ENCODE measurements around the gene BIK. TPM values are rescaled to one million over a fixed set of nuclear protein-coding genes. Genes with fewer than 3 reads are reported as not detected.
"Not testable (repeated sequence)": the region's sequence is repeated elsewhere in the genome, so short reads cannot be mapped to it uniquely, and the experiment has no call there.

Gene BIK
- total RNA-seq, 1 experiment from 2014 or later = 43.1 TPM

GRCh38 chr22:43142880-43143562 lies 32.5 kb downstream of the BIK start, which contains the start of gene MCAT:
Gene MCAT (minus strand): TSS chr22:43143398. CDS start chr22:43143348, 50 bp downstream.
- H3K4me1 Mint-ChIP-seq (ENCODE audit: low read depth, unreplicated experiment) = no peaks in the 10 kb centered on the region
- intact Hi-C loops (cut with micrococcal nuclease; ENCODE audit: unreplicated experiment) = no loop called here
- CTCF ChIA-PET = no interaction called here
- H3K36me3 Mint-ChIP-seq (ENCODE audit: insufficient read depth, unreplicated experiment) = peaks cover 46% of the 10 kb centered on the region
- no peaks in the 10 kb centered on the region for H3K27me3 Mint-ChIP-seq (ENCODE audit: unreplicated experiment)
- H3K27ac Mint-ChIP-seq (ENCODE audit: unreplicated experiment) = peak within 1 kb of the TSS; percentile 83
- peak within 1 kb of the TSS; percentile 94 for H3K4me3 Mint-ChIP-seq (ENCODE audit: low read depth, unreplicated experiment)
- H3K9me3 Mint-ChIP-seq (ENCODE audit: low read depth, unreplicated experiment) = no peaks in the 10 kb centered on the region
- TF ChIP-seq CTCF (IDR thresholded peaks at IDR 0.05; ENCODE audit: unreplicated experiment) = no peak
- TSS peak; percentile 47 for BruUV-seq (replicated peaks)
- DNase-seq = peak; percentile 89

GRCh38 chr22:43144949-43145348 lies 34.4 kb downstream of the BIK start:
- Mint-ChIP-seq H3K27me3 (ENCODE audit: unreplicated experiment) (no peaks in the 10 kb centered on the region), H3K27ac (ENCODE audit: unreplicated experiment) (no peak overlapping the region), H3K9me3 (ENCODE audit: low read depth, unreplicated experiment) (no peaks in the 10 kb centered on the region), H3K4me1 (ENCODE audit: low read depth, unreplicated experiment) (no peaks in the 10 kb centered on the region), H3K4me3 (ENCODE audit: low read depth, unreplicated experiment) (no peak overlapping the region), H3K36me3 (ENCODE audit: insufficient read depth, unreplicated experiment) (peaks cover 31% of the 10 kb centered on the region)
- intact Hi-C loops (cut with micrococcal nuclease; ENCODE audit: unreplicated experiment) = no loop called here
- CTCF ChIA-PET = no interaction called here
- no TSS peak for BruUV-seq (replicated peaks)
- TF ChIP-seq CTCF (IDR thresholded peaks at IDR 0.05; ENCODE audit: unreplicated experiment) = no peak
- no peak for DNase-seq

GRCh38 chr22:43145371-43145770 lies 34.8 kb downstream of the BIK start:
- BruUV-seq (replicated peaks); H3K4me1 Mint-ChIP-seq (ENCODE audit: low read depth, unreplicated experiment); H3K27me3 Mint-ChIP-seq (ENCODE audit: unreplicated experiment); intact Hi-C loops (cut with micrococcal nuclease; ENCODE audit: unreplicated experiment); H3K9me3 Mint-ChIP-seq (ENCODE audit: low read depth, unreplicated experiment); H3K4me3 Mint-ChIP-seq (ENCODE audit: low read depth, unreplicated experiment); DNase-seq; H3K27ac Mint-ChIP-seq (ENCODE audit: unreplicated experiment): not testable (repeated sequence)
- CTCF ChIA-PET = interaction anchor here (0.7 kb wide), 1 partner anchor 40 kb away, joined by 3 read pairs; no protein-coding TSS in a partner anchor
- peaks cover 30% of the 10 kb centered on the region for H3K36me3 Mint-ChIP-seq (ENCODE audit: insufficient read depth, unreplicated experiment)

GRCh38 chr22:43146332-43146731 lies 35.8 kb downstream of the BIK start:
- H3K27me3 Mint-ChIP-seq (ENCODE audit: unreplicated experiment); H3K9me3 Mint-ChIP-seq (ENCODE audit: low read depth, unreplicated experiment); H3K4me1 Mint-ChIP-seq (ENCODE audit: low read depth, unreplicated experiment); intact Hi-C loops (cut with micrococcal nuclease; ENCODE audit: unreplicated experiment); BruUV-seq (replicated peaks); H3K27ac Mint-ChIP-seq (ENCODE audit: unreplicated experiment); H3K4me3 Mint-ChIP-seq (ENCODE audit: low read depth, unreplicated experiment); DNase-seq: not testable (repeated sequence)
- peaks cover 35% of the 10 kb centered on the region for H3K36me3 Mint-ChIP-seq (ENCODE audit: insufficient read depth, unreplicated experiment)
- CTCF ChIA-PET = interaction anchor here (0.7 kb wide), 4 partner anchors 33 to 492 kb away, joined by 3 to 8 read pairs (median 6); no protein-coding TSS in a partner anchor

GRCh38 chr22:43147821-43148220 lies 37.3 kb downstream of the BIK start:
- Mint-ChIP-seq H3K36me3 (ENCODE audit: insufficient read depth, unreplicated experiment) (peaks cover 39% of the 10 kb centered on the region), H3K27me3 (ENCODE audit: unreplicated experiment) (no peaks in the 10 kb centered on the region), H3K27ac (ENCODE audit: unreplicated experiment) (no peak overlapping the region), H3K4me3 (ENCODE audit: low read depth, unreplicated experiment) (no peak overlapping the region), H3K4me1 (ENCODE audit: low read depth, unreplicated experiment) (peaks cover 3% of the 10 kb centered on the region), H3K9me3 (ENCODE audit: low read depth, unreplicated experiment) (no peaks in the 10 kb centered on the region)
- no peak for TF ChIP-seq CTCF (IDR thresholded peaks at IDR 0.05; ENCODE audit: unreplicated experiment)
- intact Hi-C loops (cut with micrococcal nuclease; ENCODE audit: unreplicated experiment) = no loop called here
- CTCF ChIA-PET = interaction anchor here (0.7 kb wide), 1 partner anchor 26 kb away, joined by 4 read pairs; no protein-coding TSS in a partner anchor
- DNase-seq = no peak
- BruUV-seq (replicated peaks) = no TSS peak

Data from Calu3 (cell line).